Measurements from ENCODE around the gene CAMK1D.

- no peak for TF ChIP-seq POLR2A (IDR thresholded peaks at IDR 0.05)
- TF ChIP-seq, protein P1, sequence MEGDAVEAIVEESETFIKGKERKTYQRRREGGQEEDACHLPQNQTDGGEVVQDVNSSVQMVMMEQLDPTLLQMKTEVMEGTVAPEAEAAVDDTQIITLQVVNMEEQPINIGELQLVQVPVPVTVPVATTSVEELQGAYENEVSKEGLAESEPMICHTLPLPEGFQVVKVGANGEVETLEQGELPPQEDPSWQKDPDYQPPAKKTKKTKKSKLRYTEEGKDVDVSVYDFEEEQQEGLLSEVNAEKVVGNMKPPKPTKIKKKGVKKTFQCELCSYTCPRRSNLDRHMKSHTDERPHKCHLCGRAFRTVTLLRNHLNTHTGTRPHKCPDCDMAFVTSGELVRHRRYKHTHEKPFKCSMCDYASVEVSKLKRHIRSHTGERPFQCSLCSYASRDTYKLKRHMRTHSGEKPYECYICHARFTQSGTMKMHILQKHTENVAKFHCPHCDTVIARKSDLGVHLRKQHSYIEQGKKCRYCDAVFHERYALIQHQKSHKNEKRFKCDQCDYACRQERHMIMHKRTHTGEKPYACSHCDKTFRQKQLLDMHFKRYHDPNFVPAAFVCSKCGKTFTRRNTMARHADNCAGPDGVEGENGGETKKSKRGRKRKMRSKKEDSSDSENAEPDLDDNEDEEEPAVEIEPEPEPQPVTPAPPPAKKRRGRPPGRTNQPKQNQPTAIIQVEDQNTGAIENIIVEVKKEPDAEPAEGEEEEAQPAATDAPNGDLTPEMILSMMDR (IDR thresholded peaks at IDR 0.05): no peak
- TF ChIP-seq POLR2AphosphoS5 (IDR thresholded peaks at IDR 0.05): no peak
Observed at GRCh38 chr10:12650122-12650521, 300.8 kb downstream of the CAMK1D start.

Measured in breast epithelium (tissue), 3 donors.